ENCODE measurements around the gene FHL5.
"Not testable (repeated sequence)": the region's sequence is repeated elsewhere in the genome, so short reads cannot be mapped to it uniquely, and the experiment has no call there.

DNA sequence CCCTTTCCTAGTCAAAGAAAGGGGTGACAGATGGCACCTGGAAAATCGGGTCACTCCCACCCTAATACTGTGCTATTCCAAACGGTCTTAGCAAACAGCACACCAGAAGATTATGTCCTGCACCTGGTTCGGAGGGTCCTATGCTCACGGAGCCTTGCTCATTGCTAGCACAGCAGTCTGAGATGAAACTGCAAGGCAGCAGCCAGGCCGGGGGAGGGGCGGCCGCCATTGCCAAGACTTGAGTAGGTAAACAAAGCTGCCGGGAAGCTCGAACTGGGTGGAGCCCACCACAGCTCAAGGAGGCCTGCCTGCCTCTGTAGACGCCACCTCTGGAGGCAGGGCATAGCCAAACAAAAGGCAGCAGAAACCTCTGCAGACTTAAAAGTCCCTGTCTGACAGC is 75.1 kb downstream of the FHL5 start:
- TF ChIP-seq EZH2phosphoT487 (IDR thresholded peaks at IDR 0.05): not testable (repeated sequence)
- TF ChIP-seq, protein P1, sequence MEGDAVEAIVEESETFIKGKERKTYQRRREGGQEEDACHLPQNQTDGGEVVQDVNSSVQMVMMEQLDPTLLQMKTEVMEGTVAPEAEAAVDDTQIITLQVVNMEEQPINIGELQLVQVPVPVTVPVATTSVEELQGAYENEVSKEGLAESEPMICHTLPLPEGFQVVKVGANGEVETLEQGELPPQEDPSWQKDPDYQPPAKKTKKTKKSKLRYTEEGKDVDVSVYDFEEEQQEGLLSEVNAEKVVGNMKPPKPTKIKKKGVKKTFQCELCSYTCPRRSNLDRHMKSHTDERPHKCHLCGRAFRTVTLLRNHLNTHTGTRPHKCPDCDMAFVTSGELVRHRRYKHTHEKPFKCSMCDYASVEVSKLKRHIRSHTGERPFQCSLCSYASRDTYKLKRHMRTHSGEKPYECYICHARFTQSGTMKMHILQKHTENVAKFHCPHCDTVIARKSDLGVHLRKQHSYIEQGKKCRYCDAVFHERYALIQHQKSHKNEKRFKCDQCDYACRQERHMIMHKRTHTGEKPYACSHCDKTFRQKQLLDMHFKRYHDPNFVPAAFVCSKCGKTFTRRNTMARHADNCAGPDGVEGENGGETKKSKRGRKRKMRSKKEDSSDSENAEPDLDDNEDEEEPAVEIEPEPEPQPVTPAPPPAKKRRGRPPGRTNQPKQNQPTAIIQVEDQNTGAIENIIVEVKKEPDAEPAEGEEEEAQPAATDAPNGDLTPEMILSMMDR (IDR thresholded peaks at IDR 0.05): not testable (repeated sequence)
